GM12873 (cell line): ENCODE data around the gene TRIM56.

Experiments
- TF ChIP-seq, protein P1 (sequence below): IDR thresholded peaks from 2 replicates; pipeline ENCODE4 v1.5.1; 2012; ENCODE audit warnings: low read depth, mild to moderate bottlenecking, moderate library complexity, low read length, control low read depth; ENCODE audit not compliant: insufficient read depth; ENCODE audit errors: missing control alignments

Gene TRIM56

DNA sequence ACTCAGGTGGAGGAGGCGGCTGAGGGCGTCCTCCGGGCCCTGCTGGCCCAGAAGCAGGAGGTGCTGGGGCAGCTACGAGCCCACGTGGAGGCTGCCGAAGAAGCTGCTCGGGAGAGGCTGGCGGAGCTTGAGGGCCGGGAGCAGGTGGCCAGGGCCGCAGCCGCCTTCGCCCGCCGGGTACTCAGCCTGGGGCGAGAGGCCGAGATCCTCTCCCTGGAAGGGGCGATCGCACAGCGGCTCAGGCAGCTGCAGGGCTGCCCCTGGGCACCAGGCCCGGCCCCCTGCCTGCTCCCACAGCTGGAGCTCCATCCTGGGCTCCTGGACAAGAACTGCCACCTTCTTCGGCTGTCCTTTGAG is 2.8 kb downstream of the TRIM56 start:
- TF ChIP-seq, protein P1, sequence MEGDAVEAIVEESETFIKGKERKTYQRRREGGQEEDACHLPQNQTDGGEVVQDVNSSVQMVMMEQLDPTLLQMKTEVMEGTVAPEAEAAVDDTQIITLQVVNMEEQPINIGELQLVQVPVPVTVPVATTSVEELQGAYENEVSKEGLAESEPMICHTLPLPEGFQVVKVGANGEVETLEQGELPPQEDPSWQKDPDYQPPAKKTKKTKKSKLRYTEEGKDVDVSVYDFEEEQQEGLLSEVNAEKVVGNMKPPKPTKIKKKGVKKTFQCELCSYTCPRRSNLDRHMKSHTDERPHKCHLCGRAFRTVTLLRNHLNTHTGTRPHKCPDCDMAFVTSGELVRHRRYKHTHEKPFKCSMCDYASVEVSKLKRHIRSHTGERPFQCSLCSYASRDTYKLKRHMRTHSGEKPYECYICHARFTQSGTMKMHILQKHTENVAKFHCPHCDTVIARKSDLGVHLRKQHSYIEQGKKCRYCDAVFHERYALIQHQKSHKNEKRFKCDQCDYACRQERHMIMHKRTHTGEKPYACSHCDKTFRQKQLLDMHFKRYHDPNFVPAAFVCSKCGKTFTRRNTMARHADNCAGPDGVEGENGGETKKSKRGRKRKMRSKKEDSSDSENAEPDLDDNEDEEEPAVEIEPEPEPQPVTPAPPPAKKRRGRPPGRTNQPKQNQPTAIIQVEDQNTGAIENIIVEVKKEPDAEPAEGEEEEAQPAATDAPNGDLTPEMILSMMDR: no peak

GRCh38 chr7:101088858-101089529 is 3.7 kb downstream of the TRIM56 start:
- TF ChIP-seq, protein P1: no peak

- TF ChIP-seq, protein P1: no peak
These were observed 4.6 kb downstream of the TRIM56 start for GRCh38 chr7:101089876-101090275.

DNA sequence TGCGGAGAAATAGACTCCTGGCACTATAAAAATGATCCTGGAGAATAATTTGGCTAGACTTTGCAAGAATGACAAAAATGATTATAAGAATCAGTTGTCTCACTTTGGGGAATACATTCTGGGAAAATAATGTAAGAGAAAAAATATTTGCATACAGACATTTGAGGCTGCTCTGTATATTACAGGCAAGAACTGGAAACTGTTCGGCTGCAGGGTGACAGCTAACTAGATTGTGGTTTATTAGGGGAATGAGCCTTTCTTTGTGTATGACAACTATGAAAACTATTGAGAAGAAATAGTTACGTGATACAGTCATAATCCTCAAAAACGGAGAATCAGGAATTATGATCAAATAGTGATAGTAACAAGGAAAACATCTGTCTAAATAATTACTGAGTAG is 8.6 kb downstream of the TRIM56 start:
- TF ChIP-seq, protein P1: no peak

DNA sequence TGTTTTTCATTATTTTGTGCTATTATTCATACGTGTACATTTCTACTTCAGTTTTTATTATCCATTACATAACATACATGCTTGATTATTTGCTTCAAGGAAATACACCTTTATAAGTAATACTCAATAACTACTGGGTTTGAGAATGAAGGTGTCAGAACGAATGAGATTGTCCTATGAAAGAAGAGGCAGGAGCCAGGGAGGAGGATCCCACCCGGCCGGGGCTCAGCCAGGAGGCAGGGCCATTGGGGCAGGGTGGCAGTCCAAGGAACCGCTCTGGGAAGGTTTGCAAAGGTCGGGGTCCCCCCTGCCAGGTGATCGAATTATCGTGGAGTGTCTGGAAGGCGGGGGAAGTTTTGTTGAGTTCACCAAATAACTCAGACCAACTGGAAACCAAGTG is 9.1 kb downstream of the TRIM56 start:
- TF ChIP-seq, protein P1: no peak

DNA sequence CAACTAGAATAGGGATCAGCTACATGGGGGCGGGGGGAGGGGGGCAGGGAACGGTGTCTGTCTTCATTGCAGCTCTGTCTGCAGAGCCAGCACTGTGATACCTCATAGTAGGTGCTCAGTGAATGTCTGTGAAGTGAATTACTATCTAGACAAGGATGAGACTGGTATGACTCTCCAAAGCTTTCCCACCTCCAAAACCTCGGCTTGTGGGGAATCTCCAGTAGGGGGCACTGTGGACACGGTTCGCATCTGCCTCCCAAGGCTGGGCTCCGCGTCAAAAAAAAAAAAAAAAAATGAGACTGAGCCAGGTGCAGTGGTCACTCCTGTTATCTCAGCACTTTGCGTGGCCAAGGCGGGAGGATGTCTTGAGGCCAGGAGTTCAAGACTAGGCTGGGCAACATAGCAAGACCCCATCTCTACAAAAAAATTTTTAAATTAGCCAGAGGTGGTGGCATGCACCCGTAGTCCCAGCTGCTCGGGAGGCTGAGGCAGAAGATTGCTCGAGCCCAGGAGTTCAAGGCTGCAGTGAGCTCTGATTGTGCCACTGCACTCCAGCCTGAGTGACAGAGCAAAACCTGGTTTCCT is 9.6 kb downstream of the TRIM56 start:
- TF ChIP-seq, protein P1: peak; percentile 67

DNA sequence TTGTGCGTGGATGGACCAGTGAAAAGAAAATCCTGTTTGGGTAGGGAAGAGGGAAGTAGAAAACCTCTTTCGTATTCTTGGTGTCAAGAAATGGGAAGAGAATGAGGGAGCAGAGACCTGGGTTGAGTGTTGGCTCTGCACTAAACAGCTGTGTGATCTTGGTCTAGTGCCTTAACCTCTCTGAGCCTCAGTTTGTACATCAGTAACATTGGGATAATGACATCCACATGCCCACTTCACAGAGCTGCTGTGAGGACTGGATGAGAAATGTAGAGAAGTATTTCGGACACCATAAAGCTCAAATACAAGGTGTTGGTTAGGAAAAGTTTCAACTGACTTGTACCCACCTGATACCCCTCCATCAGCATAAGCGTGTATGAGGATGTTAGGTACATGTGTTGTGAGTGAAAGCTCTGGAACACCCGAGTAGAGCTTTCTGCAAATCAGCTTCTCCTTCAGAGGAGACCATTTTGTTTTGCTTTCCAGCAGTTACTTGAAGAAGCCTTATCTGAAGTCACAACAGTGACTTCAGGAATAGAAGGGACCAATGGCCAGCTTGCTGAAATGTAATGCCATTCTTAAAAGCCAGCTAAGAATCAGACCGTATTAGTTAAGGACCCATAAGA is 11.2 kb downstream of the TRIM56 start:
- TF ChIP-seq, protein P1: no peak
